ENCODE results near the gene GPATCH8.
A peak's percentile ranks its signal among the peaks of the same experiment; 100 is the strongest.
"Not testable (repeated sequence)": the region's sequence is repeated elsewhere in the genome, so short reads cannot be mapped to it uniquely, and the experiment has no call there.

The GPATCH8 gene

DNA sequence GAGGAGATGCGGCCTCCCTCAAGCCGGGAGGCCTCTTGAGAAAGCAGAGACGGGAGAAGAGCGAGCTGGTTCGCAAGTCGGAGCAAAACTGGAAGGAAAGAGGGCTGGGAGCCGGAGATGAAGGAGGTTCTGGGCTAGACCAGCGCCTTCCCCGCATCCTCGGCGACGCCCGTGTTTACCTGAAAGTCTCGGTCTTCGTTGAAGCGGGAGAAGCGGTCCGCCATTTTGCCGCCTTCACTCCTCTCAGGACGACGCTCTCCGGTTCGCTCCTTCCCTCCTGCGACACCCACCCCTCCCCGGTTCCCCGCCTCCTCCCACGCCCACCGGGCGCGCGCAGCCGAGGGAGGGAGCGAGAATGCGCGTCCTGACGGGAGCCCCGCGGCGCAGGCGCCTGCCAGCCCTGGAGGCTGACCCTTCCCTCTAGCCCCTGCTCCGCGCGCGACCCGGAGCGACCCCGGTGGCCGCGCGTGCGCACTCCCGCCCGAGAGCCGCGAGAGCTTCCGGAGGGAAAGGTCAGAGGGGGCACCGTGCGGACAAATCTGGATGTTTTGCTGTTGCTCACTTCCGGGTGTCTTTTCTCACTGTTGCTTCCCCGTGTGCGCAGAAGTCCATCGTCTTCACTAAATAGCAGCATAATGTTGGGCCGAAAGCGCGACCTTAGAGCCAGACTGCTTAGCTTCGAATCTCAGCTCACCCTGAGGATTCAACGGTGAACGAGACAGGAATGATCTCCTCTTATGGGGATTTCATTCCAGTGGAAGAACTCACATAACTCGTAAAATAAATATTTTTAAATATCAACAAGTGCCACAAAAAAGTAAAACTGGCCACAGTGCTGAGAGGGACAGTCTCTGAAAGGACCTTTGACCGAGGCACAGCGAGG lies at the start of gene GPATCH8:
GPATCH8 (minus strand) TSS at position 260 of the 883 bp plus-strand sequence; CDS start at position 224, 36 bp downstream.
- DNase-seq (ENCODE audit: low read depth): peak; percentile 92

DNA sequence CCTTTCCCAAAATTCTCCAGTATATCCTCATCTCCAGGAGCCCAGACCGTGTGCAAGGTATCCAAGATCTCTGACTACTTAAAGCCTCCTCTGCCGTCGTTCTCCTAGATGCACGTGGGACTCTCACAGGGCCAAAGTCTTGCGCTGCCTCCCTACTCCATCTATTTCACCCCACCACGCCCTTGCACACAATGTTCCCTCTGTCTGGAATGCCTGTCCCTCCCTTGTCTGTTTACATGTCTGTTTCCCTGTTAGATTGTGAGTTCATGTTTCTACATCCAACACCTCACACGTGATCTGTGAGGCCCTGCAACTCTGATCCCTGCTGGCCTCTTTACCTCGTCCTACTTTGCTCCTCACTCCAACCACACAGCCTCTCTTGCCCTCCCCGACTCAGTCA lies 49.2 kb upstream of the GPATCH8 start:
- DNase-seq (ENCODE audit: low read depth): no peak

DNA sequence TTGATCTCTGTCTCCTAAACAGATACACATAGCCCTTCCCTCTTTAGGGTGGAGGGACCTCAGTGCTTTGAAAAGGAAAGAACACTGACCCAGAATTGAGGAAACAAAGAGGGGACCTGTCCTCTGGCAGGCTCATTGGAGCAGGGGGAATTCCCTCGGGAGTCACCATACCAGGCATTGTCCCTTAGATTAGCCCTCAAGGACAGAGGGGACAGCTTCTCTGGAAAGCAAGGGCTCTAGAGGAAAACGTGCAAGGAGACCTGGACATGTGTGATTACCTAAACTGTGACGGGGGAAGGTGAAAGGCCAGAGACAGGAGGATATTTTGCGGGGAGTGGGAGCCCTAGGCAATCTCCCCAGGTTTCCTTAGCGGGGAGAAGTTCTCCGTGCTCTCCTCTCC lies 46.5 kb upstream of the GPATCH8 start:
- no peak for DNase-seq (ENCODE audit: low read depth)

DNA sequence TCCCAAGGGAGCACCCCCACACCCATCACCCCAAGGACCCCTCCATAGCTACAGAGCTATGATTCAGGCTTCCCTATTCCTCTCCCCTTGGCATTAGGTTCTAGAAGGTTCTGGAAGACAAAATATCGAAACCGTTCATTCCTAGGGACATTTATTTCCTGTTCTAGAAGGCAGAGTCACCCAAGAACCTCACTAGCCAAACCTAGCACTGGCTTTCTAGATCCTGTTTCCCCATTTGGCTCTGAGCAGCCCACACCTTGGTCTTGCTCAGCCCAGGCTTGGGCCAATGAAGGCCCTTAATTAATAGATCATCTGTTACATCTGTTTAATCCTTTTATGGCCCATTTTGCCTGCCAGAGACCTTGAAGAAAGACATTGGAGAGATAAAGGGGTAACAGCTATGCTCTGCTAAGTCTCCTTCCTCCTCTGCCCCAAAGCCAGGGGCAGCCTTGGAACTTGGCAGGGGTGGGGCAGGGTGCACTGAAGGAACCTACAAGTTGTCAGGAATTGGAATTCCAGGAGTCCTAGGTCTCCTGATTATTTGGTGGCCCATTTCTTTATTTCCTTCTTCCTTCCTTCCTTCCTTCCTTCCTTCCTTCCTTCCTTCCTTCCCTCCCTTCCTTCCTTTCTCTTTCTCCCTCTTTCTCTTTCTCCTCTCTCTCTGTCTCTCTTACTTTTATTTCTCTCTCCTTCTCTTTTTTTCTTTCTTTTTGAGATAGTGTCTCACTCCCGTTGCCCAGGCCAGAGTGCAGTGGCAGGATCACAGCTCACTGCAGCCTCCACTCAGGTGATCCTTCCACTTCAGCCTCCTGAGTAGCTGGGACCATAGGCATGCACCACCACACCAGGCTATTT lies 45.4 kb upstream of the GPATCH8 start:
- no peak for DNase-seq (ENCODE audit: low read depth)

DNA sequence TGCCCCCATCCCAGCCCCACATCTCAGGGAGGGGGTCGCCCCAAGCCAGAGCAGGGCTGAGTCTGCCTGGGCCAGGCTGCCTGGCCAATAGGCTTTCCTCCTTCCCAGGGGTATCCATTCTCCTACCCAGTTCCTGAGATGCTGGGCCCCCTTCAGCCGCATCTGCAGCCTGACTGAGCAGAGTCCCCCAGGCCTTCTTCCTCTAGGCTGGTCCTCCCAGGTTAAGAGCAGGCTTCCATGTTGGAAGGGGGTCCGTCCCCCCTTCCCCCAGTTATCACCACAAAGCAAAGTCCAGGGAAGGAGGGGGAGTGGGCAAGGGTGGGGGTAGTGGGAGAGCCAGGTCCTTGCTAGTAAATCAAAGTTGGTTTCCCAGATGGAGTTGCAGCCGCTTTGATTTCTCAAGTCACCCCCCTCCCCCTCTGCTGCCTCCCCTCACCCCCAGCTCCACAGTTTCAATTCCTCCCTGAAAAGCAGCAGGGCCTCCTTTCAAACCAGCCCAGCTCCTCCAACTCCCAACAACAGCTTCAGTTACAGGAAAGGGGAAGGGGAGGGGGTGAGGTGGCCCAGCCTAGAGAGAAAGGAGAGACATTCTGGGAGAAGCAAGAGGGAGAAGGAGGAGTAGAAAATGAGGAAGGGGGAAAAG lies 44.5 kb upstream of the GPATCH8 start:
- no peak for DNase-seq (ENCODE audit: low read depth)

DNA sequence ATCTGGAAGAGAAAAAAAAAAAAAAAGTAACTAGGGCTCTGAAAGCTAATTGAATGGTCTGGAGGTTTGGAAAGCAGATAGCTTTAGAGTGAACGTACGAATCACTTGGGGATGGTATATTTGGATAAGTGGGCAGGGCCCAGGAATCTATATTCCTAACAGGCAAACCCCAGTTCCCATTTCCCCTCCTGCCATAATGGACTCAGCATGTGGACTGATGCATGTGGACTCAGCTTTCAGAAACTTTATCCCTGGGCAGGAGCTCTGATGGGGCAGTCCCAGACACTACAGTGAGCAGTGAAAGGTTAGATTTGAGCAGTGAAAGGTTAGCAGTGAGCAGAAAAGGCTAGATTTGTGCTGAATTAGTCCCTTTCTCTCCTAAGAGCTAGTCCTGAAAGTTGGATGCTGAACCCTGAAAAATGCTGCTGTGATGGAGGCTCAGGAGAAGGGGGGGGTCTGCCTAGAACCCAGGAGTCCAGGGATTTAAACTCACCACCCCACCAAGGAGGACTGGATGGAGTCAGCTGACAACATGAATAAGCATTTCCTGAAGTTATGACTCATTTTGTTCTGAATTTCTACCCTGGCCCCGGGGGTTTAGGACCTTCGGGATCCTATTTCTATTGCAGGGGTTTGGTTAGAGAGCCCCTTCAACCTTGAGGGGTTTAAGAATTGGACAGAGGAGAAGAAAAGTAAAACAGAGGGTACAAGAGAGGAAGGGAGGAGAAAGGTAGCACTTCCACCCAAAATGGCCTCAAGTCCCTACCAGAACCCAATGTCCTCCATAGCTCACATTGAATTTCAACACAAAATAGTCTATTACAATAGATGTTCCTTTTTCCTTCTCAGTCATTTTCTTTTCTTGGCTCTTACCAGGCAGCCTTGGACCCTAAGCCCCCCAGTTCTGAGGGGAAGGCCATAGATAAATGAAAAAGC lies 43.7 kb upstream of the GPATCH8 start:
- DNase-seq (ENCODE audit: low read depth): no peak

DNA sequence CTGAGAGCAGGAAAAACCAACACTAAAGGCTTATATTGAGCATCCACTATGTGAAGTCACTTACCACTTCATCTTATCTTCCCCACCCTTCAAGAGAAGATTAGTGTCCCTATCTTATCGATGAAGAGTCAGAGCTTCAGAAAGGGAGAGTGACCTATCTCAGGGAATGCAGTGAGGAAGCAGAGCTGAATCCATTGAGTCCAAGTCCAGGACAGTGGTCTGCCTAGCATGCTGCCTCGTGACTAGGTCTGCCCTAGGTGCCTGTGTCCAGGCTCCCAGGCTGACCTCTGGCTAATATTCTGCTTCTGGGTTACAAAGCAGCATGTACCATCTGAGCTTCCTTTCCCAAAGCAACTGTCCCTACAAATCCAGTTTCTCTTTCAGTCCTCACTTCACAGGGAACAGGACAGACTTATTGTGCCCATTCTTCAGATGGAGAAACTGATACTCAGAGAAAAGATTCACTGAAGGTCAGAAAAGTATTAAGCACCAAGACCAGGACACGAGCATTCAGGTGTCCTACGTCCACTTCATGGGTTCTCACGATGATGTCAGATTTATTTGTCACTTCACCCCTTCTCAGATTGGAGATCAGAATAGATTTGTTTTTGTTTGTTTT lies 40.8 kb upstream of the GPATCH8 start:
- no peak for DNase-seq (ENCODE audit: low read depth)

DNA sequence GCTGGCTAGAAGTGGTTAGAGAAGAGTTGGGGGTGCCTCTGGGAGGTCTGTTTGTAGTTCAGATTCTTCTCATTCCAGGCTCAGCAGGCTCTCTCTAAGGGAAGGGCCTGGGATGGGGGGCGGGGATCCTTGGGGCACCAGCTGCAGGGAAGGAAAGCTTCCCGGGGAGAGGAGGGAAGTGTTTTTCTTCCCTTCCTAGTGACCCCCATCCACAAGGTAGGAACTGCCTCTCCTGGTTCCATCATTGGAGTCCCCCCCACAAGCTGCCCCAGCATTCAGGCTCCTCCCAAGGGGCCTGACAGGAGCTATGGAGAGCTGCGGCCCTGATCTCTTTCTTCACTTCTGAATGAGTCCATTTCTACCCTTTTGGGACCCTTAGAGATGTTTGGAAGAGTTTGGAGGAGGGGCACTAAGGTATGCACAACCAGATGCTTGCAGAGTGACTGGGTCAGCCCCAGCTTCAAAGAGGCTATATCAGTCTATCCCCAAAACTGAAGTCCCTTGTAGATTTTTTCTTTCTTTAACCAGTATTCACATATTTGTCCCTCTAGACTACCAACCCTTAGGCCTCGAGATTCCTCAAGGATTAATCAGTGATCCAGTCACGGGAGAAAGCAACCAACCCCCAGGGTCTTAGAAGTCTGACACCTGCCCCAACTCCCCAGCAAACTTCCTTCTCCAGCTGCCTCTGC lies 40.2 kb upstream of the GPATCH8 start:
- no peak for DNase-seq (ENCODE audit: low read depth)

DNA sequence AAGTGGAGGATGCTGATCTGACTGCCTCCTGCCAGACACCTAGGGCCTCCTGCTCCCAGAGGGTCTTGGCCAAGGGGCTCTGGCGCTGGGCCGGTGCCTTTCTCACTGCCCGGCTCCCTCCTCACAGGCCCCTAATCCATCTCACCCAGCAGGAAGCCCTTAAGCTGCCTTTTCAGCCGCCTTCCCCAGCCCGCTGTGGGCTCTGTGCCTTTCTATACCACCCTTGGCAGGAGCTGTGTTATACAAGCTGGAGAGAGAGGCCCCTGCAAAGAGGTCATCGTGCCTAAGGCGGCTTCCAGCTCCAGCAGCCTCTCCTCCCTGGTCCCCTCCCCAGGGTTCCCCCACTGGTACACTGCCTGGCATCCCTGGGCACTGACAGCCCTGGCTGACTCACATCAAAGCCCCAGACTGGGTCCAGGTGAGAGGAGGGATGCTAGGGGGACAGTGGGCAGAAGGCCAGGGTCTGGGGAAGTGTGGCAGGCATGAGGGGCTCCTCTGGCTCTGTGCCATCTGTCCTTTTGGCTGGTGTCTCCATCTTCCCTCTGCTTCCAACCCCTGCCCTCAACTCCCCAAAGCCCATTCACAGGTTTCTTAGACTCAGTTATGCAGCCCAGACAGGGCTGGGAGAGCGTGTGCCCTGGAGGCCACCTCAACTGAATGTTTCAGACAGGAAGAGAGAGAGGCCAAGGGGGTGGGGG lies 38.8 kb upstream of the GPATCH8 start:
- no peak for DNase-seq (ENCODE audit: low read depth)

DNA sequence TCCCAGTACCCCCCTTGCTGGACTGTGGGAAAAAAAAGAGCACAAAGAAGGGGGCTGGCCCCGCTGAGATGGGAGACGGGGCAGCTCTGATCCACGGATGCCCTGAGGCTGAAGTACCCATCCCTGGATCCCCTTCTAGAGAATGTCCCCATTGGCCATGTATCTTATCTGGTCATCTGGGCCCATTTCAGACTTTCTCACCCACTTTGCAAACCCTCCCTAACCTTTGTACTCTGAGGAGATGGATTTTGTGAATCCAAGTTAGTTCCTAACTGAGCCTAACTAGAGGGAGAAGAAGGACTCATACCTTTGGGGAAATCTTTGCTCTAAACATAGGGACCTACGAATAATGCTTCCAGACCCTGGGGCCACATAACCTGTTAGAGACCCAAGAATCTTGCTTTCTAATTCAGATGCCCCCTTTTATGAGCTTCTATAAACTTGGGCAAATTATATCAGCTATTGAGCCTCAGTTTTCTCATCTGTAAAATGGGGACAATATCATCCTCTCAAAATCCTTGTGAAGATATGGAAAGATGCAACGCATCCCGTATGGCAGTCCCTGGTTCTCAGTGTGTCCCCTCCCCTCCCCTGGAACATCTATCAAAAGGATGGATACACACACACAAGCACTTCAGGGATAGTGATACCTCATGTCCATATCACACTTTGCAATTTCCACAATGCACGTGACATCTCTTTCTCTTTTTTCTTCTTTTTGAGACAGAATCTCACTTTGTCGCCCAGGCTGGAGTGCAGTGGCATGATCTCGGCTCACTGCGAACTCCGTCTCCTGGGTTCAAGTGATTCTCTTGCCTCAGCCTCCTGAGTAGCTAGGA lies 37.3 kb upstream of the GPATCH8 start:
- DNase-seq (ENCODE audit: low read depth): no peak

DNA sequence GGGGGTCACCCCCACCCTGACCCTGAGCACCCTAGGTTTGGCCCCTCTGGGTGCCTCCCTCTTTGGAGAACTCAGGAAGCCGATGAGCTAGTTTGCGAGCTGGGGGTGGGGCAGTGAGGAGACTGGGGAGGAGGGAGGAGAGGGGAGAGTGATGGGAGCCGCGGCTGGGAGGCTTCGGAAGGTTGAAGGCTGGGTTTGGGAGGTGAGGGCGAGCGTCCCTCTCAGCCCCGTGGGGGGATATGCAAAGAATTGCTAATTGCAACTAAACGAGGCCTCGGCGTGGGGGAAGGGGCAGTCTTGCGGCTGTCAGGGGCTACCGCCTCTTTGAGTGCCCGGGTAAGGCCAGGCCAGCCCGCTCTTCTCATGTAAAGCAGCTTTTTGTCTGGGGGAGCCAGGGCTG lies 36.5 kb upstream of the GPATCH8 start:
- no peak for DNase-seq (ENCODE audit: low read depth)

DNA sequence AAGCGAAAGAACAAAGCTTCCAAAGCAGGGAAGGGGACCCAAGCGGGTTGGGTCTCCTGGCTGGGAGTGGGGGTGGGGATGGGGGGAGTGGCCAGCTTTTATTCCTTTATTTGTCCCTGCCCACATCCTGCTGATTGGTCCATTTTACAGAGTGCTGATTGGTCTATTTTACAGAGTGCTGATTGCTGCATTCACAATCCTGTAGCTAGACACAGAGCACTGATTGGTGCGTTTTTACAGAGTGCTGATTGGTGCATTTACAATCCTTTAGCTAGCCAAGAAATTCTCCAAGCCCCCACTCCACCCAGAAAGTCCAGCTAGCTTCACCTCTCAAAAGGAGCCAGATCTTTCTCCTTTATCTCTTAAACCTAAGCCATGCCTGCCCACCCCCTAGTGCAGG lies 34.7 kb upstream of the GPATCH8 start:
- not testable (repeated sequence) for DNase-seq (ENCODE audit: low read depth)

DNA sequence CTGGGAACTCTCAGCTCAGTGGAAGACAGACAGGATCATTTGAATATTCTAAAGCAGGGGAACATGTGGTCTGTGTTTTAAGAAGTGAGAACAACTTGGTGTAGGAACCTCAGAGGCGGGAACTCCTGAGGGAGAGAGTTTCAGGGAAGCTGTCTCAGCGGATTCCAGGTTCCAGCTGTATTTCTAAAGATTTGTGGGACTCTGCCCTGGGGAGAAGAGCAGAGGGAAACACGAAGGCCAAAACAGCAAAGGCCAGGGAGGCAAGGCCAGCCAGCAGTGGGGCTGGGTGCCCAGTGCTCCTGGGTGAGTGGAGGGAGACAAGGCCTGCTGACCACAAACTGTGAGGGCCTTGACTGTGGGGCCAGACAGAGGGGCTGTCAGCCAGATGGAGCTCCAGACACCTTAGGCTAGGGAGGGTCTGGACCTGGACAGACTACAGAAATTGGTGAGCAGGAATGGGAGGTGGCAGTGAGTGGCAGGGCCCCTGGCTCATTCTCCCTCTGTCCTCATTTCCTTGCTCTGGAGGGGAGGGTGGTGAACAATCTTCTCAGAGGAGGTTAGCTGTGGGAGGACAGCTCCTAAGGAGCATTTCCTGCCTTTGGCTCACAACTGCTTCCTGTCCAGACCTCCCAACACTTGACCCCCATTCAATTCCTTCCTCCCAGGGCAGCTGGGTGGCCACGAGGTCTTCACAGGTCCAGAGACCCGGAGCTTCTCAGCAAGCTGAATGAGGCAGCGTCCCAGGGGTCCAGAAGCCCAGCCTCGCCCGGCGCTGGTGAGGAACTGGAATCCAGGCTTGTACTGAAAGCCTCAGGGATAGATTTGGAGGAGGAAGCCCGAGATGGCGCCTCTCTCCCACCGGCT lies 33.1 kb upstream of the GPATCH8 start:
- no peak for DNase-seq (ENCODE audit: low read depth)

DNA sequence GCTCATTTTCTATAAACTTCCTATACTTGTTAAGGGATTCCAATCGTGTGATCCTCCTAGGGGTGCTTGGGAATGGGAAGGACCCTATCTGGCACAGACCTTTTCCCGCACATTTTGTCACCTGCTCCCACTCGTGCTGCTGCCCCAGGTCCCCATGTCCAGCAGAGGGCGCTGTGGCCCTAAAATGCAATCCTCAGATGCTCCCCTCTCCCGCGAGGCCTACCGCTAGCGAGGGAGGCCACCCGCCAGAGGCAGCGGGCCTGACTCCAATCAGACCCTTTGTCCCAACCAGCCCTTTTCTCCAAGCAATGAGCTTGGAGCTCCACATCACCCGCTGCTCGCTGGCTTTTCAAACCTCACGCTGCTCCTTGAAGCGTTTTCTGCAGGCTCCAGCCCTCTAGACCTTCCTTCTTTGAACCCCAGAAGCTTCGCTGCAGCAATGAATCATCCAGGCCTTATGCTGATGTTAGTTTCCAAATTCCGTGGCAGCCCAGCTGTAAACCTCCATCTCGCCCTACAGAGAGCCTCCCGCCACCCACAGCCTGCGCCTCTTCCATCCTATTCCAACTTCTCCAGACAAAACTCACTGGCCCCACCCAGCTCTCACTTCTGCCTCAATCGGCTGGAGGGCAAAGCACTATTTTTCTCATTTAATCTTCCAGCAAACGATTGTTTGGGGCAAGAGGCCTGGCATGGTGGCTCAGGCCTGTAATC lies 30.5 kb upstream of the GPATCH8 start:
- peak; percentile 82 for DNase-seq (ENCODE audit: low read depth)

DNA sequence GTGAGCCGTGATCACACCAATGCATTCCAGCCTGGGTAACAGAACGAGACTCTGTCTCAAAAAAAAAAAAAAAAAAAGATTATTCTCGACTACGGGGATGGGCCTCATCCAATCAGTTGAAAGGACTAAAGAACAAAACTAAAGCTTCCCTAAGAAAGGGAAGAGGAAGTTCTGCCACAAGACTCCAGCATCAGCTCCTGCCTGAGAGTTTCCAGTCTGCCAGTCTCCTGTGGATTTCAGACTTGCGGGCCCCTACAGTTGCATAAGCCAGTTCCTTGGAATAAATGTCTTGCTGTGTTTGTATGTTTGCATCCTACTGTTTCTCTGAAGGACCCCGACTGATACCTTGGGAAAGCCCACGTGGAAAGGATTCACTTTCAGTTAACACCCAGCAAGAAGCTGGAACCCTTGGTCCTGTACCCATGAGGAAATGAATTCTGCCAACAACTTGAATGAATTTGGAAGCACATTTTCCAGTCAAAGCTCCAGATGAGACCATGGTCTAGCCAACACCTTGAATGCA lies 27.8 kb upstream of the GPATCH8 start:
- no peak for DNase-seq (ENCODE audit: low read depth)

DNA sequence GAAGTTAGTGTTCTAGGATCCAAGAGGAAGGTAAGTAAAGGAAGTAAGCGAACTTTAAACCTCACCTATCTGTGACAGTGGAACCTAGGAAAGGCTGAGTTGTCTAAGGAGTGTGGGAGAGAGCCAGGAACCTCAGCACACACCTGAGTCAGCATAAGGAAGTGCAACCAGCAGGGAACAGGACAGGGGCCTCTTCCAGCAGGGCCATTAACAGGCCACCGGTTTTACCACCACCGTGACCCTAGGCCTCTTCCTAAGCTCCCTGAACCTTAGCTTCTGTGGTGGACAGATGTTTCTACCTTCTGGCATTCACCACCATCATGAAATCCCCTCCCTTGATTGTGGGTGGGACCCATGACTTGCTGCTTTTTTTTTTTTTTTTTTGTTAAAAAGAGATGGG lies 26.7 kb upstream of the GPATCH8 start:
- DNase-seq (ENCODE audit: low read depth): no peak

DNA sequence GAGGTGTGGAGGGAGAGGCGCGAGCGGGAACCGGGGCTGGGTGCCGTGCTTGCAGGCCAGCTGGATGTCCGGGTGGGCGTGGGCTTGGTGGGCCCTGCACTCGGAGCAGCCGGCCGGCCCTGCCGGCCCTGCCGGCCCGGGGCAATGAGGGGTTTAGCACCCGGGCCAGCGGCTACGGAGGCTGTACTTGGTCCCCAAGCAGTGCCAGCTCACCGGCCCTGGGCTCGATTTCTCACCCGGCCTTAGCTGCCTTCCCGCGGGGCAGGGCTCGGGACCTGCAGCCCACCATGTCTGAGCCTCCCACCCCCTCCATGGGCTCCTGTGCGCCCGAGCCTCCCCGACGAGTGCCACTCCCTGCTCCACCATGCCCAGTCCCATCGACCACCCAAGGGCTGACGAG lies 24.7 kb upstream of the GPATCH8 start:
- no peak for DNase-seq (ENCODE audit: low read depth)
